Forelimb muscle (tissue), 1 donor: ENCODE data around the gene NOS3. TPM values are rescaled to one million over a fixed set of nuclear protein-coding genes. Genes with fewer than 3 reads are reported as not detected.

Experiments
- DNase-seq: peaks from one replicate; pipeline ENCODE4 v3.0.0-alpha.2; 2013; ENCODE audit warnings: low read depth
- polyA plus RNA-seq: library from polyadenylated mRNA; unstranded; fragments of 120-200 nt; gene quantifications from one replicate; pipeline ENCODE4 v1.2.1, GENCODE V29; 2013; ENCODE audit not compliant: insufficient read length

Gene NOS3
- polyA plus RNA-seq, 1 donor: 5.5 TPM

GRCh38 chr7:150964593-150965111, 26.2 kb upstream of the NOS3 start:
- no peak for DNase-seq

GRCh38 chr7:150965273-150965830, 25.5 kb upstream of the NOS3 start:
- DNase-seq: no peak

GRCh38 chr7:150966002-150966401, 24.8 kb upstream of the NOS3 start:
- no peak for DNase-seq

GRCh38 chr7:150967349-150967748, 23.5 kb upstream of the NOS3 start:
- no peak for DNase-seq

GRCh38 chr7:150968056-150968733, 22.6 kb upstream of the NOS3 start:
- DNase-seq: no peak

- no peak for DNase-seq
These were observed 22.0 kb upstream of the NOS3 start for GRCh38 chr7:150968734-150969372.

- DNase-seq: no peak
These were observed 21.3 kb upstream of the NOS3 start for GRCh38 chr7:150969475-150969874.

- no peak for DNase-seq
These were observed 20.4 kb upstream of the NOS3 start for GRCh38 chr7:150970424-150970823.

GRCh38 chr7:150971242-150972022, 19.4 kb upstream of the NOS3 start:
- no peak for DNase-seq

- no peak for DNase-seq
These were observed 18.8 kb upstream of the NOS3 start for GRCh38 chr7:150972023-150972468.

- no peak for DNase-seq
These were observed 18.1 kb upstream of the NOS3 start for GRCh38 chr7:150972741-150973140.

GRCh38 chr7:150973571-150974451, 17.0 kb upstream of the NOS3 start:
- no peak for DNase-seq

GRCh38 chr7:150974468-150975391, 16.1 kb upstream of the NOS3 start:
- no peak for DNase-seq

GRCh38 chr7:150975536-150976319, 15.1 kb upstream of the NOS3 start:
- DNase-seq: no peak

GRCh38 chr7:150976529-150977381, 14.1 kb upstream of the NOS3 start:
- no peak for DNase-seq

GRCh38 chr7:150977382-150978125, 13.3 kb upstream of the NOS3 start:
- no peak for DNase-seq

GRCh38 chr7:150978126-150978789, 12.6 kb upstream of the NOS3 start, which contains the start of gene KCNH2:
TSS of gene KCNH2 (minus strand) at chr7:150978321. CDS start at chr7:150977913, 408 bp downstream.
- DNase-seq: no peak
